Loucy (cell line): ENCODE results near the gene RHOT2.

Experiments used
- CTCF ChIP-seq: fragments of 200-600 bp; sonication (generic); conservative IDR thresholded peaks from 2 replicates; pipeline ENCODE4 v1.5.1; 2014; ENCODE audit warnings: mild to moderate bottlenecking, antibody characterized with exemption, low read length
- EZH2phosphoT487 ChIP-seq: fragments of 200-600 bp; IDR thresholded peaks from 2 replicates; pipeline ENCODE4 v1.6.1; 2018; ENCODE audit warnings: antibody characterized with exemption, mild to moderate bottlenecking, moderate library complexity, borderline replicate concordance

- TF ChIP-seq CTCF, result no peak
- no peak for TF ChIP-seq EZH2phosphoT487
Measured at GRCh38 chr16:706189-707061, 38.5 kb downstream of the RHOT2 start.
